Right ventricle myocardium inferior (tissue), 1 donor: ENCODE results near the gene BSG. TPM values are rescaled to one million over a fixed set of nuclear protein-coding genes. Genes with fewer than 3 reads are reported as not detected.

ENCODE experiments used
- ATAC-seq: fragments of 200-7000 bp; cut with Tn5 transposase; one replicate; pipeline ENCODE4 v1.9.1; 2020; ENCODE audit warnings: mild to moderate bottlenecking, moderate library complexity
- DNase-seq: peaks from one replicate; pipeline ENCODE4 v3.0.0; 2021; ENCODE audit errors: missing footprints
- intact Hi-C: fragments of 100-400 bp; cut with DNase I; formaldehyde crosslinking; loops from one replicate; pipeline ENCODE4 v1.11.0; 2022
- long read RNA-seq: library from polyadenylated mRNA; unstranded; transcript quantifications from one replicate; pipeline ENCODE4 v2.0.0, GENCODE V29; 2021
- total RNA-seq: library from RNA; stranded (reverse); fragmentation: NEBNext Ultra II Directional; extraction: Animal tissue kit (Norgen Biotek cat#: 25700); gene quantifications from one replicate; pipeline ENCODE4 v1.2.1, GENCODE V29; 2021
- donor health status: DM: no; HTN: yes; CAD: no; lungs with severe emphysema.

The BSG gene
- total RNA-seq: 1,651 TPM
- long read RNA-seq, partial matches to known transcripts: 86 of 989 reads
- long read RNA-seq, other reads (novel, unspliced or antisense): 903 of 989 reads

GRCh38 chr19:572140-572742, at the start of gene BSG:
Gene BSG (plus strand): TSS chr19:572596. CDS start chr19:572635, 39 bp downstream.
- ATAC-seq: peak; percentile 77
- DNase-seq: peak; percentile 99
- intact Hi-C loops: loop anchor here (2.0 to 10.0 kb wide), 4 partner anchors 39 to 223 kb away; partner anchors contain the start of genes POLRMT, PTBP1 and TPGS1

- intact Hi-C loops: no loop called here
- no peak for ATAC-seq
- DNase-seq: no peak
These were observed 49.7 kb upstream of the BSG start for GRCh38 chr19:522726-523125.

GRCh38 chr19:524062-524674, 48.2 kb upstream of the BSG start:
- ATAC-seq (peak; percentile 43), DNase-seq (no peak)
- intact Hi-C loops: no loop called here

GRCh38 chr19:525029-525428, 47.4 kb upstream of the BSG start:
- ATAC-seq (no peak), DNase-seq (no peak)
- intact Hi-C loops: no loop called here

GRCh38 chr19:525857-526419, 46.5 kb upstream of the BSG start:
- DNase-seq (no peak), ATAC-seq (no peak)
- intact Hi-C loops: no loop called here

- DNase-seq (no peak), ATAC-seq (no peak)
- intact Hi-C loops: loop anchor here (5.0 kb wide), 1 partner anchor 102 kb away; the partner anchor contains the start of gene POLRMT
These were observed 42.0 kb upstream of the BSG start for GRCh38 chr19:530134-531008.

GRCh38 chr19:531009-531752, 41.2 kb upstream of the BSG start:
- DNase-seq (peak; percentile 93), ATAC-seq (peak; percentile 84)
- intact Hi-C loops: loop anchor here (5.0 kb wide), 1 partner anchor 101 kb away; the partner anchor contains the start of gene POLRMT

- ATAC-seq (peak; percentile 14), DNase-seq (no peak)
- intact Hi-C loops: loop anchor here (2.0 to 5.0 kb wide), 3 partner anchors 25 to 100 kb away; partner anchors contain the start of genes BSG, POLRMT and TPGS1
These were observed 40.4 kb upstream of the BSG start, which contains the start of gene CDC34 for GRCh38 chr19:531753-532560. Gene CDC34 (plus strand): TSS chr19:531760. CDS start chr19:531932, 172 bp downstream.

- intact Hi-C loops: loop anchor here (2.0 to 5.0 kb wide), 3 partner anchors 26 to 100 kb away; partner anchors contain the start of genes BSG, POLRMT and TPGS1
- ATAC-seq (peak; percentile 65), DNase-seq (peak; percentile 91)
These were observed 39.6 kb upstream of the BSG start for GRCh38 chr19:532561-533363.

GRCh38 chr19:533364-534058, 38.9 kb upstream of the BSG start:
- intact Hi-C loops: loop anchor here (2.0 to 5.0 kb wide), 3 partner anchors 27 to 99 kb away; partner anchors contain the start of genes BSG, POLRMT and TPGS1
- no peak for ATAC-seq
- DNase-seq: peak; percentile 63

GRCh38 chr19:534088-534487, 38.3 kb upstream of the BSG start:
- no peak for DNase-seq
- intact Hi-C loops: loop anchor here (5.0 kb wide), 1 partner anchor 98 kb away; the partner anchor contains the start of gene POLRMT
- no peak for ATAC-seq

- DNase-seq (peak; percentile 61), ATAC-seq (no peak)
- intact Hi-C loops: no loop called here
These were observed 37.2 kb upstream of the BSG start for GRCh38 chr19:535017-535835.

- ATAC-seq (no peak), DNase-seq (peak; percentile 56)
- intact Hi-C loops: no loop called here
These were observed 36.1 kb upstream of the BSG start for GRCh38 chr19:536031-536880.

- DNase-seq (no peak), ATAC-seq (no peak)
- intact Hi-C loops: no loop called here
These were observed 35.5 kb upstream of the BSG start for GRCh38 chr19:536881-537404.
